Inflammatory macrophage (primary cell): ENCODE measurements around the gene DENND4C.
"Not testable (repeated sequence)": the region's sequence is repeated elsewhere in the genome, so short reads cannot be mapped to it uniquely, and the experiment has no call there.

Source experiments
- DNase-seq, 2 donors: peaks; one replicate each; pipeline ENCODE4 v3.0.0-alpha.2; 2020 to 2022
- total RNA-seq, 18 experiments: gene quantifications; one replicate each; lab custom pipeline; 2026; ENCODE audit warnings: mixed read lengths in 6 of 18, inconsistent platforms in 2 of 18; lab: John Stamatoyannopoulos, UW

Gene DENND4C
- 147 to 740 (median 468) reads per million in 18 experiments for total RNA-seq

GRCh38 chr9:19230355-19231125, at the start of gene DENND4C:
Gene DENND4C (plus strand): TSS chr9:19230693. CDS start chr9:19276175, 45,482 bp downstream.
- peak; percentile 93 to 97 for DNase-seq

- DNase-seq, result no peak
Observed at GRCh38 chr9:19180991-19181390, 49.5 kb upstream of the DENND4C start.

- DNase-seq, result peak; percentile 66 to 86
Observed at GRCh38 chr9:19181561-19181960, 48.9 kb upstream of the DENND4C start.

GRCh38 chr9:19184144-19184917, 46.2 kb upstream of the DENND4C start:
- DNase-seq, result peak; percentile 94 to 98

- DNase-seq, result no peak
Observed at GRCh38 chr9:19185191-19185590, 45.3 kb upstream of the DENND4C start.

- peak; percentile 36 to 89 for DNase-seq
Observed at GRCh38 chr9:19186232-19186631, 44.3 kb upstream of the DENND4C start.

GRCh38 chr9:19188771-19189170, 41.7 kb upstream of the DENND4C start:
- no peak for DNase-seq

- DNase-seq, result no peak
Observed at GRCh38 chr9:19192202-19193028, 38.1 kb upstream of the DENND4C start.

- DNase-seq, result no peak
Observed at GRCh38 chr9:19193029-19193324, 37.5 kb upstream of the DENND4C start.

GRCh38 chr9:19193358-19193973, 37.0 kb upstream of the DENND4C start:
- DNase-seq, result not testable (repeated sequence)

- no peak for DNase-seq
Observed at GRCh38 chr9:19198406-19198805, 32.1 kb upstream of the DENND4C start.

- no peak for DNase-seq
Observed at GRCh38 chr9:19199012-19199411, 31.5 kb upstream of the DENND4C start.

- DNase-seq, result no peak
Observed at GRCh38 chr9:19200229-19200628, 30.3 kb upstream of the DENND4C start.

- DNase-seq, result no peak
Observed at GRCh38 chr9:19201899-19202891, 28.3 kb upstream of the DENND4C start.

- no peak for DNase-seq
Observed at GRCh38 chr9:19203058-19203457, 27.4 kb upstream of the DENND4C start.

GRCh38 chr9:19208653-19209052, 21.8 kb upstream of the DENND4C start:
- DNase-seq, result no peak

- no peak for DNase-seq
Observed at GRCh38 chr9:19209188-19209587, 21.3 kb upstream of the DENND4C start.

- no peak for DNase-seq
Observed at GRCh38 chr9:19213823-19214222, 16.7 kb upstream of the DENND4C start.

- DNase-seq, result no peak
Observed at GRCh38 chr9:19216466-19216865, 14.0 kb upstream of the DENND4C start.

- DNase-seq, result no peak
Observed at GRCh38 chr9:19221326-19221725, 9.2 kb upstream of the DENND4C start.

- DNase-seq, result peak; percentile 83 to 89
Observed at GRCh38 chr9:19223724-19224123, 6.8 kb upstream of the DENND4C start.
